A549 (cell line): ENCODE results near the gene RPL39L. TPM values are rescaled to one million over a fixed set of nuclear protein-coding genes. Genes with fewer than 3 reads are reported as not detected.

Experiments
- ATAC-seq, 2 experiments: fragments of 200-7000 bp in 1 of 2; fragments of >200 bp in 1 of 2; cut with Nextera tagmentation in 1 of 2; cut with Tn5 transposase in 1 of 2; 3 replicates each; pipeline versions ENCODE4 v1.8.0 to v1.9.1; 2018 to 2020; ENCODE audit warnings: mild to moderate bottlenecking in 1 of 2, moderate library complexity in 1 of 2
- CTCF ChIA-PET: fragments of 300-600 bp; sonication (Branson Sonifier 250); formaldehyde crosslinking; extraction: SDS; loops from one replicate; lab custom pipeline; 2021; ENCODE audit warnings: antibody characterized with exemption, inconsistent platforms; lab: Yijun Ruan, JAX
- POLR2A ChIA-PET: fragments of 350-600 bp; formaldehyde crosslinking; extraction: SDS; loops from one replicate; lab custom pipeline; 2021; ENCODE audit warnings: antibody characterized with exemption, inconsistent platforms; lab: Yijun Ruan, JAX
- DNase-seq, 2 experiments: peaks; one replicate each; pipeline versions ENCODE4 v3.0.0 to v3.0.0-alpha.2; 2011 to 2016; ENCODE audit warnings: low read depth in 1 of 2, low spot score in 1 of 2
- FAIRE-seq: peaks from 2 replicates; lab custom pipeline; 2011; peaks lifted over from hg19 to GRCh38; lab: Jason Lieb, UNC
- H3K27ac ChIP-seq, 2 experiments: fragments of >200 bp; sonication (Bioruptor Twin); formaldehyde crosslinking; 3 replicates each; pipeline ENCODE4 v1.5.1; 2016 to 2017
- H3K4me1 ChIP-seq: fragments of >200 bp; sonication (Bioruptor Twin); formaldehyde crosslinking; 3 replicates; pipeline ENCODE4 v1.6.1; 2016
- H3K4me2 ChIP-seq: fragments of >200 bp; sonication (Bioruptor Twin); formaldehyde crosslinking; 3 replicates; pipeline ENCODE4 v1.6.1; 2016
- H3K4me3 ChIP-seq: fragments of >200 bp; sonication (Bioruptor Twin); formaldehyde crosslinking; 3 replicates; pipeline ENCODE4 v1.5.1; 2016
- H3K9me3 ChIP-seq: fragments of >200 bp; sonication (Bioruptor Twin); formaldehyde crosslinking; 3 replicates; pipeline ENCODE4 v1.6.1; 2016
- BCL3 ChIP-seq: fragments of >200 bp; sonication (Bioruptor Twin); formaldehyde crosslinking; IDR thresholded peaks from 3 replicates; pipeline ENCODE4 v1.6.1; 2016
- CBX2 ChIP-seq: fragments of 200-600 bp; sonication (generic); IDR thresholded peaks from 2 replicates; pipeline ENCODE4 v1.6.1; 2016; ENCODE audit warnings: low read depth, mild to moderate bottlenecking, borderline replicate concordance
- EP300 ChIP-seq, 2 experiments: fragments of >200 bp; sonication (Bioruptor Twin); formaldehyde crosslinking; IDR thresholded peaks; 2 replicates in 1 of 2; 3 replicates in 1 of 2; pipeline ENCODE4 v1.6.1; 2016 to 2017
- FOSL2 ChIP-seq, 2 experiments: fragments of 450-650 bp in 1 of 2; fragments of >200 bp in 1 of 2; sonication (Bioruptor Twin) in 1 of 2; formaldehyde crosslinking; IDR thresholded peaks; 2 replicates each; pipeline versions ENCODE4 v1.5.0 to v1.6.1; 2016 to 2020; ENCODE audit warnings: mild to moderate bottlenecking in 1 of 2, moderate library complexity in 1 of 2
- GATA3 ChIP-seq: IDR thresholded peaks from 2 replicates; pipeline ENCODE4 v1.6.1; 2012; ENCODE audit warnings: borderline replicate concordance
- HEYL ChIP-seq: fragments of 250-450 bp; sonication (Bioruptor Pico); IDR thresholded peaks from 2 replicates; pipeline ENCODE4 v1.8.0; 2021; ENCODE audit warnings: mild to moderate bottlenecking, moderate library complexity
- HMGXB4 ChIP-seq: fragments of 250-450 bp; sonication (Bioruptor Pico); IDR thresholded peaks from 2 replicates; pipeline ENCODE4 v1.5.0; 2021; ENCODE audit warnings: mild to moderate bottlenecking, moderate library complexity, borderline replicate concordance
- HOXB13 ChIP-seq: fragments of 250-450 bp; sonication (Bioruptor Pico); IDR thresholded peaks from 2 replicates; pipeline ENCODE4 v1.5.0; 2020; ENCODE audit warnings: low read depth, mild to moderate bottlenecking, moderate library complexity
- JUN ChIP-seq, 2 experiments: fragments of >200 bp; sonication (Bioruptor Twin); formaldehyde crosslinking; IDR thresholded peaks; 2 replicates in 1 of 2; 3 replicates in 1 of 2; pipeline ENCODE4 v1.6.1; 2016 to 2017
- MAX ChIP-seq: IDR thresholded peaks from 2 replicates; pipeline ENCODE4 v1.6.1; 2012
- MAZ ChIP-seq: fragments of 150-350 bp; IDR thresholded peaks from 2 replicates; pipeline ENCODE4 v1.6.1; 2014; ENCODE audit warnings: antibody characterized with exemption, low read depth, low read length, borderline replicate concordance
- NFE2L2 ChIP-seq: fragments of 150-350 bp; conservative IDR thresholded peaks from 2 replicates; pipeline ENCODE4 v1.6.1; 2014; ENCODE audit warnings: low read length
- NPAS2 ChIP-seq: fragments of 250-450 bp; sonication (Bioruptor Pico); IDR thresholded peaks from 2 replicates; pipeline ENCODE4 v1.8.0; 2022; ENCODE audit warnings: mild to moderate bottlenecking, moderate library complexity, borderline replicate concordance
- SREBF2 ChIP-seq: fragments of 450-650 bp; IDR thresholded peaks from 2 replicates; pipeline ENCODE4 v1.6.1; 2014; ENCODE audit warnings: mild to moderate bottlenecking, moderate library complexity
- ZFP36 ChIP-seq: fragments of 450-650 bp; IDR thresholded peaks from 2 replicates; pipeline ENCODE4 v1.6.1; 2014; ENCODE audit warnings: borderline replicate concordance; ENCODE audit not compliant: partially characterized antibody
- WGBS: methylation state at CpG from one replicate; pipeline ENCODE4 v1.1.6; 2017; ENCODE audit errors: missing lambda C conversion rate; 5-methylcytosine and 5-hydroxymethylcytosine counted together
- polyA plus RNA-seq, 4 experiments: library from polyadenylated mRNA; depleted of rRNA in 3 of 4; stranded (reverse); fragments of >200 nt; fragmentation: RNase III in 1 of 4; extraction: RNeasy Plus Mini Kit Qiagen cat#74134 plus additional on column Dnase treatment in 1 of 4; gene quantifications; 2 replicates in 3 of 4; 3 replicates in 1 of 4; pipeline ENCODE4 v1.2.3, GENCODE V29; 2011 to 2017
- TF ChIP-seq, protein P1 (sequence below): fragments of >200 bp; sonication (Bioruptor Twin); formaldehyde crosslinking; IDR thresholded peaks from 3 replicates; pipeline ENCODE4 v1.5.1; 2016

The RPL39L gene
- polyA plus RNA-seq, 2 of the 4 experiments (the other 2 are of a cell fraction), result 54.2 to 56.4 TPM

DNA sequence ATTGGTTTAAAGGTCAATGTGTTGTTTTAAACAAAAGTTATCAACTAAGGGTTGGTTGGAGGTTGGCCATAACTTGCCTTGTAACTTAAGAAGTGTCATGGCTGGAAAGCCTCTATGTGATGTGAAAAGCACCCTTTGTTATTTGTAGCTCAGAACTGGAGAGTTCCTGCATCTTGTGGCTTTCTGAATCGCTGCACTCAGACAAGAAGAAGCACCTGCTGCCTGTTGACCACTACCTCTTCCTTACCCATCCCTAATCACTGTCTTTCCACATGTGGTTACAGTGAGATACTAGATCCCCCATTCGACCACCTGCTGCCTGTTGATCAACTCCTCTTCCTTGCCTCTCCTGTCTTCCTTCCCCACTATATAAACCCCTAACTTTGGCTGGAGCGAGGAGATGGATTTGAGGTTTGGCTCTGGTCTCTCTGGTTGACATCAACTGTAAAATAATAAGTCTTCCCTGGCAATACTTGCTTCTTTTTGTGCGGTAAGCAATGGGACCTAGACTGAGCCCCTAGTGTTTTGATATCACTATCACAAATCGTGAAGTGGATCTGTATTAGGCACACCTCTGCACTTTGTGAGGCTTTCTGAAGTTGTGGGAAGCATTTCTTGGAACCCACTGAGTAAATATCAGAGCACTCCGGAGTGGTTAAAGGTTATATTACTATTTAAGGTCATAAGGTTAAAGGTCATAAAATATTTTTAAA is 13.8 kb downstream of the RPL39L start (continued):
- no peak for TF ChIP-seq BCL3

GRCh38 chr3:187122261-187122660 is 17.0 kb downstream of the RPL39L start:
- H3K9me3 ChIP-seq, result no peaks in the 10 kb centered on the region
- TF ChIP-seq ZFP36, result no peak
- TF ChIP-seq HEYL, result no peak
- no peak for TF ChIP-seq JUN (IDR thresholded peaks at IDR 0.05)
- no peak for TF ChIP-seq FOSL2 (IDR thresholded peaks at IDR 0.05)
- no peak for TF ChIP-seq FOSL2 (CRISPR knock-in tag; IDR thresholded peaks at IDR 0.05)
- no peak for TF ChIP-seq MAX
- TF ChIP-seq HOXB13, result no peak
- no peak for TF ChIP-seq CBX2
- TF ChIP-seq HMGXB4 (CRISPR knock-in tag), result no peak
- TF ChIP-seq EP300 (IDR thresholded peaks at IDR 0.05), result no peak
- no peak for TF ChIP-seq MAZ
- no peak for TF ChIP-seq NPAS2 (CRISPR knock-in tag)
- TF ChIP-seq NFE2L2, result no peak
- no peak for TF ChIP-seq SREBF2
- no peak overlapping the region for H3K4me3 ChIP-seq
- FAIRE-seq (no peak), ATAC-seq (no peak), DNase-seq (no peak)
- H3K27ac ChIP-seq, result no peak overlapping the region
- H3K4me1 ChIP-seq, result no peaks in the 10 kb centered on the region
- ChIA-PET CTCF (interaction anchor here (1.5 kb wide), 1 partner anchor 43 kb away, joined by 5 read pairs; no protein-coding TSS in a partner anchor), POLR2A (no interaction called here)
- WGBS, result 95% methylated on average over 1 of the region's 1 CpG
- H3K4me2 ChIP-seq, result no peak overlapping the region

- ChIA-PET CTCF (interaction anchor here (1.2 kb wide), 1 partner anchor 11 kb away, joined by 3 read pairs; no protein-coding TSS in a partner anchor), POLR2A (no interaction called here)
- H3K9me3 ChIP-seq, result no peaks in the 10 kb centered on the region
- DNase-seq (no peak), ATAC-seq (no peak), FAIRE-seq (no peak)
- H3K4me2 ChIP-seq, result no peak overlapping the region
- WGBS, result 86% methylated on average over 2 of the region's 2 CpGs
- no peak for TF ChIP-seq GATA3
- no peak for TF ChIP-seq FOSL2 (IDR thresholded peaks at IDR 0.05)
- TF ChIP-seq FOSL2 (CRISPR knock-in tag; IDR thresholded peaks at IDR 0.05), result no peak
- TF ChIP-seq BCL3, result no peak
- TF ChIP-seq, protein P1, sequence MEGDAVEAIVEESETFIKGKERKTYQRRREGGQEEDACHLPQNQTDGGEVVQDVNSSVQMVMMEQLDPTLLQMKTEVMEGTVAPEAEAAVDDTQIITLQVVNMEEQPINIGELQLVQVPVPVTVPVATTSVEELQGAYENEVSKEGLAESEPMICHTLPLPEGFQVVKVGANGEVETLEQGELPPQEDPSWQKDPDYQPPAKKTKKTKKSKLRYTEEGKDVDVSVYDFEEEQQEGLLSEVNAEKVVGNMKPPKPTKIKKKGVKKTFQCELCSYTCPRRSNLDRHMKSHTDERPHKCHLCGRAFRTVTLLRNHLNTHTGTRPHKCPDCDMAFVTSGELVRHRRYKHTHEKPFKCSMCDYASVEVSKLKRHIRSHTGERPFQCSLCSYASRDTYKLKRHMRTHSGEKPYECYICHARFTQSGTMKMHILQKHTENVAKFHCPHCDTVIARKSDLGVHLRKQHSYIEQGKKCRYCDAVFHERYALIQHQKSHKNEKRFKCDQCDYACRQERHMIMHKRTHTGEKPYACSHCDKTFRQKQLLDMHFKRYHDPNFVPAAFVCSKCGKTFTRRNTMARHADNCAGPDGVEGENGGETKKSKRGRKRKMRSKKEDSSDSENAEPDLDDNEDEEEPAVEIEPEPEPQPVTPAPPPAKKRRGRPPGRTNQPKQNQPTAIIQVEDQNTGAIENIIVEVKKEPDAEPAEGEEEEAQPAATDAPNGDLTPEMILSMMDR, result no peak
- no peak overlapping the region for H3K4me3 ChIP-seq
- H3K27ac ChIP-seq, result no peak overlapping the region
- H3K4me1 ChIP-seq, result no peaks in the 10 kb centered on the region
Observed at GRCh38 chr3:187120326-187120725, 19.0 kb downstream of the RPL39L start.
